ENCODE results near the gene CATSPERD. TPM values are rescaled to one million over a fixed set of nuclear protein-coding genes. Genes with fewer than 3 reads are reported as not detected.

The CATSPERD gene
- total RNA-seq, 1 experiment from 2014 or later, result not detected

- H3K27me3 Mint-ChIP-seq (ENCODE audit: low read depth), result peaks cover 25% of the 10 kb centered on the region
- no peak overlapping the region for H3K27ac Mint-ChIP-seq
- no peak overlapping the region; the same call in 1 of the 2 replicates for H3K14ac ChIP-seq (ENCODE audit: insufficient read depth, low read length)
These were observed 55.4 kb downstream of the CATSPERD start for GRCh38 chr19:5775668-5776309.

More at GRCh38 chr19:5775668-5776309, 55.4 kb downstream of the CATSPERD start:
- Histone ChIP-seq H3K4me1 (ENCODE audit: insufficient read depth, low read length) (no peaks in the 10 kb centered on the region), H3K79me1 (ENCODE audit: insufficient read depth, low read depth, low read length, poor library complexity, severe bottlenecking) (no peaks in the 10 kb centered on the region), H4K5ac (ENCODE audit: insufficient read length, low read depth, low read length) (no peak overlapping the region), H4K8ac (replicated peaks; ENCODE audit: insufficient read length, low read depth, low read length) (no peak overlapping the region), H3K9ac (ENCODE audit: extremely low read depth, insufficient read length, low read length) (no peak overlapping the region), H2BK5ac (ENCODE audit: insufficient read length, low read length) (no peak overlapping the region), H3K18ac (ENCODE audit: insufficient read length, low read depth, low read length) (no peak overlapping the region), H3K79me2 (ENCODE audit: insufficient read depth, low read length) (no peaks in the 10 kb centered on the region), H2BK120ac (ENCODE audit: low read depth, low read length, poor library complexity, severe bottlenecking) (no peak overlapping the region), H3K9me3 (ENCODE audit: control insufficient read depth, low read depth, low read length) (no peaks in the 10 kb centered on the region), H2AFZ (ENCODE audit: low read length) (no peak overlapping the region), H3K27me3 (ENCODE audit: insufficient read depth, low read length) (no peaks in the 10 kb centered on the region), H3K56ac (ENCODE audit: insufficient read length, low read depth, low read length) (no peak overlapping the region), H3K4ac (ENCODE audit: low read depth, low read length) (no peak overlapping the region), H3K23ac (ENCODE audit: insufficient read length, low read depth, low read length) (no peak overlapping the region), H4K91ac (ENCODE audit: insufficient read length, low read depth, low read length) (no peak overlapping the region), H3K27ac (ENCODE audit: insufficient read length, low read depth, low read length) (no peak overlapping the region), H2AK5ac (ENCODE audit: insufficient read length, low read length) (no peak overlapping the region), H3K4me2 (ENCODE audit: insufficient read depth, insufficient read length, low read length) (no peak overlapping the region), H2BK15ac (ENCODE audit: low read depth, low read length) (no peak overlapping the region), H3K23me2 (ENCODE audit: insufficient read length, low read depth, low read length, poor library complexity, severe bottlenecking) (no peaks in the 10 kb centered on the region), H3T11ph (ENCODE audit: low read length) (no peak overlapping the region), H2BK12ac (ENCODE audit: insufficient read length, low read depth, low read length) (no peak overlapping the region), H2BK20ac (ENCODE audit: low read depth, low read length, poor library complexity, severe bottlenecking) (no peak overlapping the region), H4K20me1 (ENCODE audit: control insufficient read depth, insufficient read depth, insufficient read length) (no peaks in the 10 kb centered on the region)
- no peak for DNase-seq
- WGBS (ENCODE audit: extremely low coverage, insufficient read length, low lambda C conversion rate), result no CpG with 5 or more reads among the region's 17 CpGs
- no peak overlapping the region for H3K4me3 Mint-ChIP-seq
- TF ChIP-seq CTCF (conservative IDR thresholded peaks at IDR 0.05), result no peak
- no peaks in the 10 kb centered on the region for H3K36me3 Mint-ChIP-seq (ENCODE audit: insufficient read depth in 1 of 3, low read depth in 3 of 3)
- H3K9me3 Mint-ChIP-seq, result no peaks in the 10 kb centered on the region
- no peaks in the 10 kb centered on the region for H3K4me1 Mint-ChIP-seq

Data from H9 (cell line).